Islet of Langerhans (tissue), 1 donor: ENCODE measurements around the gene FAM131A.
"Not testable (repeated sequence)": the region's sequence is repeated elsewhere in the genome, so short reads cannot be mapped to it uniquely, and the experiment has no call there.

Experiments used
- FAIRE-seq: peaks from one replicate; lab custom pipeline; 2011; peaks lifted over from hg19 to GRCh38; lab: Jason Lieb, UNC

Gene FAM131A

DNA sequence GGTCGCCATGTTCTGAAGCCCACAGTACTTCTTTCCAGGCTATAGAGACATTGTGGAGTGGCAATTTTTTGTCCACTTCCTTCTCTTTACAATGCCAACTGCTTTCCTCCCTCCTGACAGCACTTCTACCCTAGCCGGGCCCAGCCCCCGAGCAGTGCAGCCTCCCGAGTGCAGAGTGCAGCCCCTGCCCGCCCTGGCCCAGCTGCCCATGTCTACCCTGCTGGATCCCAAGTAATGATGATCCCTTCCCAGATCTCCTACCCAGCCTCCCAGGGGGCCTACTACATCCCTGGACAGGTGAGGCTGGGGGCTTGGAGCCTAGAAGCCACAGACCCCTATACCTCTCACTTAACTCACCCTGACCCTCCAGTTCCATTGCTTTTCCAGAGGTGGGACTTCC lies 20.2 kb upstream of the FAM131A start:
- no peak for FAIRE-seq

DNA sequence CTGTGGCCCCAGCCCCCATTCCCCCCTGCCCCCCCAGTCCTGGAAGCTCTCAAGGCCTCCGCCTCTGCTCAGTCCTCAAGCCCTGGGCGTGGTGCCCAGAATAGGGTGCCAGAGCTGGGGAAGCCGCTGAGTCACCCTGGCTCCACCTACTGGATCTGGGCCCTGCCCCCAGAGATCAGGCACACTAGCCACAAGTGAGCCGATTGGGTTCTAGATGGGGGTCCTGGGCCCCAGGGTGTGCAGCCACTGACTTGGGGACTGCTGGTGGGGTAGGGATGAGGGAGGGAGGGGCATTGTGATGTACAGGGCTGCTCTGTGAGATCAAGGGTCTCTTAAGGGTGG lies 17.3 kb upstream of the FAM131A start:
- no peak for FAIRE-seq

DNA sequence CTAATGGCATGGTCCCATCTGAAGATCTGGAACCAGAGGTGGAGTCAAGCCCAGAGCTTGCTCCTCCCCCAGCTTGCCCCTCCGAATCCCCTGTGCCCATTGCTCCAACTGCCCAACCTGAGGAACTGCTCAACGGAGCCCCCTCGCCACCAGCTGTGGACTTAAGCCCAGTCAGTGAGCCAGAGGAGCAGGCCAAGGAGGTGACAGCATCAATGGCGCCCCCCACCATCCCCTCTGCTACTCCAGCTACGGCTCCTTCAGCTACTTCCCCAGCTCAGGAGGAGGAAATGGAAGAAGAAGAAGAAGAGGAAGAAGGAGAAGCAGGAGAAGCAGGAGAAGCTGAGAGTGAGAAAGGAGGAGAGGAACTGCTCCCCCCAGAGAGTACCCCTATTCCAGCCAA lies 15.7 kb upstream of the FAM131A start:
- FAIRE-seq, result no peak

DNA sequence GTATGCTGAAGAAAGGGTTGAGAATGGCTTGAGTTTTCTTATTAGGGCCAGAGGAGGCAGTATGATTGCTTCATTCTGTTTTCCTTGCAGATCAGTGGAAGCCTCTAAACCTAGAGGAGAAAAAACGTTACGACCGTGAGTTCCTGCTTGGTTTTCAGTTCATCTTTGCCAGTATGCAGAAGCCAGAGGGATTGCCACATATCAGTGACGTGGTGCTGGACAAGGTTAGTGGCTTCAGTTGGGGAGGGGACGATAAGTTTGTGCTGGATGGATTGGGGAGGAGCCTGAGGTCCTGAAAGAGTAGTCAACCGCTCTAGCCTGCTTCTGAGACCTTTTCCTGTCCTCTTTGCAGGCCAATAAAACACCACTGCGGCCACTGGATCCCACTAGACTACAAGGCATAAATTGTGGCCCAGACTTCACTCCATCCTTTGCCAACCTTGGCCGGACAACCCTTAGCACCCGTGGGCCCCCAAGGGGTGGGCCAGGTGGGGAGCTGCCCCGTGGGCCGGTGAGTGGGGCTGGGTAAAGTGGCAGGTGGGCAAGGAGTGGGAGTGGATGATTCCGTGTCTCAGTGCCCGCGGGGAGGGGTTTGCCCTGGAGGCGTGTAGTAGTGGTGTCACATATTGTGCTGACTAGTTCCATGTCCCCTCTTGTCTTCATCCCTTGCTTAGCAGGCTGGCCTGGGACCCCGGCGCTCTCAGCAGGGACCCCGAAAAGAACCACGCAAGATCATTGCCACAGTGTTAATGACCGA lies 14.5 kb upstream of the FAM131A start:
- no peak for FAIRE-seq

DNA sequence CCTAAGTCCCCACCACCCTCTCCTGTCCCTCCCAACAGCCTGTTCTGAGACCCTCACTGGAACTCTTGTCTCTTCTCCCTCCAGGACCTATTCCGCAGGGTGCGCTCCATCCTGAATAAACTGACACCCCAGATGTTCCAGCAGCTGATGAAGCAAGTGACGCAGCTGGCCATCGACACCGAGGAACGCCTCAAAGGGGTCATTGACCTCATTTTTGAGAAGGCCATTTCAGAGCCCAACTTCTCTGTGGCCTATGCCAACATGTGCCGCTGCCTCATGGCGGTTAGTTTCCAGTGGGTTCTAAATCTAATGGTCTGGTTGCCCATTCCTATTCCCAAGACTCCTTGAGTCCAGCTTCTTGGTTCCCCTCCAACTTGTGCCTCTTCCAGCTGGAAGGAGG lies 13.7 kb upstream of the FAM131A start:
- FAIRE-seq, result no peak

DNA sequence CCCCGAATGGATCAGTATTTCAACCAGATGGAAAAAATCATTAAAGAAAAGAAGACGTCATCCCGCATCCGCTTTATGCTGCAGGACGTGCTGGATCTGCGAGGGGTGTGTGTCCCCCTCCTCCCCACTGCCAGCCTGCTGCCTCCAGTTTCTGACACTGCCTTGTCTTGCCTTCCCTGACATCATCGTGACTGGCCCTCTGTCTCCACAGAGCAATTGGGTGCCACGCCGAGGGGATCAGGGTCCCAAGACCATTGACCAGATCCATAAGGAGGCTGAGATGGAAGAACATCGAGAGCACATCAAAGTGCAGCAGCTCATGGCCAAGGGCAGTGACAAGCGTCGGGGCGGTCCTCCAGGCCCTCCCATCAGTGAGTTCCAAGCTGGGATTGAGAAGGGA lies 12.1 kb upstream of the FAM131A start:
- no peak for FAIRE-seq

DNA sequence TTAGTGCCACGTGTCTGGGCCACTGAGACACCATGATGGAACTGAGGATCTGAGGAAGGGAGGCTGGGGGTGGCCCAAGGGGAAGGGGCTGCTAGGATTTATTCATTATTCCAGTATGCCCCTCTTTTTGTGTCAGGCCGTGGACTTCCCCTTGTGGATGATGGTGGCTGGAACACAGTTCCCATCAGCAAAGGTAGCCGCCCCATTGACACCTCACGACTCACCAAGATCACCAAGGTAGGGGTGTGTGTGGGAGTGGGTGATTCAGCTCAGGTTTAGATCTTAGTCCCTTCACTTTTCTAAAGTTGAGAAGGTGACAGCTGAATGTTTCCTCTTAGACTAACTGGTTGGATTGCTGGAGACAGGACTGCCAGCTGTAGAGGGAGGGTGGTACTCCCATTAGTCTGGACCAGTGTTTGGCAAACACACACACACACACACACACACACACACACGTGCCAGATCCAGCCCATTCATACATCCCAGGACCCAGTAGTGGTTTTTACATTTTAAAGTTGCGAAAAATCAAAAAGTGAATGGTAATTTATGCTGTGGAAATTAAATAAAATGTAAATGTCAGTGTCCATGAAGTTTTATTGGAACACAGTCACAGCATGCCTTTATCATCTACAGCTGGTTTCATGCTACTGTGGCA lies 11.6 kb upstream of the FAM131A start:
- FAIRE-seq, result no peak

DNA sequence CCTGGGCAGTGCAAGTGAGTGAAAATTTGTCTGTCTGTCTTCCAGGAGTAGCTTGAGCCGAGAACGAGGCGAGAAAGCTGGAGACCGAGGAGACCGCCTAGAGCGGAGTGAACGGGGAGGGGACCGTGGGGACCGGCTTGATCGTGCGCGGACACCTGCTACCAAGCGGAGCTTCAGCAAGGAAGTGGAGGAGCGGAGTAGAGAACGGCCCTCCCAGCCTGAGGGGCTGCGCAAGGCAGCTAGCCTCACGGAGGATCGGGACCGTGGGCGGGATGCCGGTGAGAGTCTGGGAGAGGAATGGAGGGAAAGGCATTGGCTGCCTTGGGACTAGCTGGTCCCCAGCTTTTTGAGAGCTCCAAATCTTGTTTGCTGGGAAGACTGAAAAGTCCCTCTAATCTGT lies 10.2 kb upstream of the FAM131A start:
- no peak for FAIRE-seq

DNA sequence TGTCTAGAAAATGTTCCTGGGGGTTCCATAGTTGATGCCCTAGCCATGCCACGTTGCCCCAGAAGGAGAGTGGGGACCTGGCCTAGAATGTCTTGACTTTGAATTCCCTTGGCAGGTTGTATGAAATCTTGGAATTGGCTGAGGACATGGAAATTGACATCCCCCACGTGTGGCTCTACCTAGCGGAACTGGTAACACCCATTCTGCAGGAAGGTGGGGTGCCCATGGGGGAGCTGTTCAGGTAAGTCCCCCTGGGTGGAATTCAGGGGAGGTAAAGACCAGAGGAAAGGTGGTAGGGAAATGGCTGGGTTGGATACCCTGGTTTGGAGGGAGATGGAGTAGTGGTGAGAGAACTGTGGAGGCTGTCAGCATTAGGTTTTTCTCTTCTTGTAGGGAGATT lies 8.9 kb upstream of the FAM131A start:
- no peak for FAIRE-seq

DNA sequence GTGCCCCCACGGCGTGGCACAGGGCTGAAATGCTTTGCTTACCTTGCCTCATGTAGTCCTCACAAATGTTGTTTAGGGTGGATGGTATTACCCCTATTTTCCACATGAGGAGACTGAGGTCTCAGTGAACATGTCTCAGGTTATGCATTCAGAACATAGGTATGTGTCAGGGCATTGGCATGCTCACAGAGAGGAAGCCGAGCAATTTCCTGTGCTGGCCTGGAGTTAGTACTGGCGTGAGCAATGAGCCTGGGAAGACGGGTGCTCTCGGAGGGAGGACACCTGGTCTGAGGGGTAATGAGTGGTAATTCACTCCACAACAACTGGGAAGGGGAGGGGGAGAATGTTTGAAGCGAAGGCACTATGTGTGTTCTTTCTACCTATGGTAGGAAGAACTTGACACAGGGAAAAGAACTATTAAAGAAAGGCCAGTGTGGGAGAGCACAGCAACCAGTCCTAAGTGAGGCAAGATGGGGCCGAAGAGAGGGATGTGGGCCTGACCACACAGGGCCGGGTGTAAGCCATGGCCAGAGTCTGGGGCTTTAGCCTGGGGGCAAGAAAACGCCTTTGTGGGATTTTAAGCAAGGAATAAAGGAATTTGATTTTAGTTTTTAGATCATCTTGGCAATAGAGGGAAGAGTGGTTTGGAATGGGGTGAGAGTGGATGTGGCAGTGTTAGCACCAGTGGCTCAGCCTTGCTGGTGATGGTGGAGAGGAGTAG lies 4.9 kb upstream of the FAM131A start:
- no peak for FAIRE-seq

DNA sequence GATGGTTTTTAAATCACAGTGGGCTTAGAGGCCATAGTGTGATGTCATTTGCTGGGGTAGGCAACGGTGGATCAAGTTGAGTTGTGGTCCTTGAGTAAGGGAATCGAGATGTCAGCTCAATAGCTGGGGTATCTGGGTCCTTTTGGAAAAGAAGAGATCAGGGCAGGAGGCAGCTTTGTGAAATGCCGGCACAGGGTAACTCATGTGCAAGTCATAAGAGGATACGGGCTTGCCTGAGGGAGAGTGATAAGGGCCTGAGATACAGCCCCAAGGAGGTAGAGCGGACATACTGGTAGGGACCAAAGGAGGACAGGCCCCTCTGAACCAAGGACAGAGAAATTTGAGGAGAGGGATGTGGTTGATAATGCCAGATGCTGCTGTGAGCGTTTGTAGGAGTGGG lies 4.2 kb upstream of the FAM131A start:
- no peak for FAIRE-seq

DNA sequence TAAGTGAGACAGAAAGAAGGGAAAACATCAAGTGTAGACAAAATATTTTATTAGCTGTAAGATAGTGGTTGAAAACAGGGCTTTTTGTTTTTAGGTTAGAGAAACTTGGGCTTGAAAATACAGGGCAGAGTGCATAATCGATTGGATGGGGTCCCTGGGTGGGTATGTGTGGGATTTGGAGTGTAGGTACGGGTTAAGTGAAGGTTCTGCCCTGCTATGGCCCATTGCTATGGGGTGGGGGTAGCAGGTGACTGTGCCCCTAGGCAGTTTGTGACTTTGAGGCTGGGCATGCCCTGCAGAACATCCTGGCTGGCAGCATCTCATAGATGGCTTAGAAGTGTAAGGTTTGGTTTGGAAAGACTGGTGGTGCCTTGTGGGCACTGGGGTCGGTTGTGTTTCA lies 3.7 kb upstream of the FAM131A start:
- FAIRE-seq, result no peak

DNA sequence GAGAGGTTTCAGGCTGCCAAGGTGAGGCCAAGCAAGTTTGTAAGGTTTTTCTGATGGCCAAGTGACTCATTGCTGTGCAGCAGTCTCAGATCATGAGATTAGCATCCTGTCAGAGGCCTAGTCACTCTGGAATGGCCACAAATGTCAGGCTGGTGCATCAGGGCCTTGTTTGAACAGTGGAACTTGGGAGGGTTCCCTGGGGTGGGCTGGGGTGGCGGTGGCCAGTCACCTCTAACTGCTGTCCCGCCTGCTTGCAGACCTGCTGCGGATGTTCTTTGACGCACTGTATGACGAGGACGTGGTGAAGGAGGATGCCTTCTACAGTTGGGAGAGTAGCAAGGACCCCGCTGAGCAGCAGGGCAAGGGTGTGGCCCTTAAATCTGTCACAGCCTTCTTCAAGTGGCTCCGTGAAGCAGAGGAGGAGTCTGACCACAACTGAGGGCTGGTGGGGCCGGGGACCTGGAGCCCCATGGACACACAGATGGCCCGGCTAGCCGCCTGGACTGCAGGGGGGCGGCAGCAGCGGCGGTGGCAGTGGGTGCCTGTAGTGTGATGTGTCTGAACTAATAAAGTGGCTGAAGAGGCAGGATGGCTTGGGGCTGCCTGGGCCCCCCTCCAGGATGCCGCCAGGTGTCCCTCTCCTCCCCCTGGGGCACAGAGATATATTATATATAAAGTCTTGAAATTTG lies 2.8 kb upstream of the FAM131A start:
- no peak for FAIRE-seq

DNA sequence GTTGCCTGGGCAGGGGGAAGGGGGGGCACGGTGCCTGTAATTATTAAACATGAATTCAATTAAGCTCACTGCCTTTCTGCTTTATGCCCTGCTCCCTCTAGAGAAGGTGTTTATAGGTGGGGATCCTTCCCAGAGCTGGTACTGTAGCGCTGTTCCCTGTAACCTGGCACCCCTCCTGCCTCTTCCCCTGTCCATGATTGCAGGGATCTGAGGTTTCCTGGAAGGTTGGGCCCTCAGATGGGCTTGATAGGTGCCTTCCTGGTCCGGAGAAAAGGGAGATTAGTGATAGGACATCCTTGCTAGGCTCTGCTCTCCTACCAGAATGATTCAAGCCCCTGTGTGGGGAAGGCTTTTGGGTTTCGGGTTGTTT lies 2.1 kb upstream of the FAM131A start:
- no peak for FAIRE-seq

DNA sequence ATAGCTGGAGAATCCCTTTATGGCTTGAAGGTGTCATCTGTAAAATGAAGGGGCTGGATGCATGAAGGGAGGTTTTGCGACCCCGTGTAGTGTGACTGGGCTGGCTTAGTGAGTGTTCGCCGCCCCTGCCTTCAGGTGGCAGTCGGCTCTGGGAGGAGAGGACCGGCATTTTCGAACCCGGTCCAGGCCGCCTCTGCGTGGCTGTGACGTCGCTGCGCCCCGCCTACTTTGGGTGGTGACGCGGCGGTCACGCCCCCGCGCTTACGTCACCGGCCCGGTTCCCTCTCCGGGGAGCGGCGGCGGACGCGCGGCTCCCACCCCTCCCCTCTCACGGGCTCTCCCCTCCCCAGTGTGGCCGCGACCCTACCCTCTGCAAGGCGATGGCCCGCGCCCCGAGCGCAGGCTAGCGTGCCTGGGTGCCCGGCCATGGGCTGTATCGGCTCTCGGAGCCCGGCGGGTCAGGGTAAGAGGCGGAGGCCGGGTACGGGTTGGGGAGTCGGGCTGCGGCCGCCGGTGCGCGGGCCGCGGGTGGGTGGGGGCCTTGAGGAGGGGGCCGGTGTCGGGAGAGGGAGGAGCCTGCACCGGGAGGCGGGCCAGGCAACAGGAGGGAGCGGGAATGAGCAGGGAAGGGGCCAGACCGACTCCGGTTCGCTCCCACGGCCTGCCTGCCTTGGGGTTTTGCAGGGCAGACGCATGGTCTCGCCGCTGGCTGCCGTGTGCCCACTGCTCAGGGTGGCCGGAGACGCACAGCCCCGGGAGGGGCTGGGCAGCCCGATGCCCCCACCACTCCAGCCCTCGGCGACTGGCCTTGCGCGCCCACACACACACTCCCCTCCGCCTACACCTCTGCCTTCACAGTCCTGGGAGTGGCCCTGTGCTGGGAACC lies 1.5 kb upstream of the FAM131A start:
- FAIRE-seq, result no peak

DNA sequence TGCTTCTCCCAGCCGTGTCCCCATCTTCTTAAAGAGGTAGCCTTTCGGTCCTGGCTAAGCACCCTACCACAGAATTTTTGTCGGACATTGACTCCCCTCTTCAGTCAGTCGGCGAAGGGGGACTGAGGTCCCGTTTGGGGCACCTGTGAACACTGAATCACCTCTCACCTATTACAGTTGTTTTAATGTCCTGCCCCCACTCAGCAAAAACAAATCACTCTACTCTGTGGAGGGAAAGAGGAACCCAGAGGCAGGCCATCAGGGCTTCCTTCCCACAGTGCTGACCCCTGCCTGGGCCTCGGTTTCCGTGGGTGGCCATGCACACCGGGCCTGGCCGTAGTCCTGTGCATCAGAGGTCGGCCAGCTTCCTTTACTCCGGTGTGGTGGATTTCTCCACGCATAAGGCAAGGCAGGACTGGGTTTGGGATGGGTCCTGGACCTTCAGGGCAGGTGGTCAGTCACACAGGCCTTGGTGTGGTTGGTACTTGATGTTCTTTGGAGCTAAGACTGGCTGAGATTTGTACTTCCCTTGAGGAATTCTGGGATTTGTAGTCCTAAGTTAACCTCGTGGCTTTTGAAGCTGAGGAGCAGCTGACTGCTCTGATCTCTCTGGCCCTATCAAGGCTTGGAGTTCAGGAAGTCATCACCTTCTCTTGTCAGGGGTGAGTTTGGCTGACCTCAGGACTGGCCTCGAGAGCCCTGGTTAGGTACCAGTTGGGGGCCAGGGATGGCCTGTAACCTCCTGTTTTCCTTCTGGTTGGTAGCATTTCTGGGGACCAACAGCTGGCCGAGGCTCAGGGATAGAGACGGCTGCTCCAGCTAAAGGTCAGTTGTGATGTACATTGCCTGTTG lies 627 bp upstream of the FAM131A start:
- peak; percentile 53 for FAIRE-seq

DNA sequence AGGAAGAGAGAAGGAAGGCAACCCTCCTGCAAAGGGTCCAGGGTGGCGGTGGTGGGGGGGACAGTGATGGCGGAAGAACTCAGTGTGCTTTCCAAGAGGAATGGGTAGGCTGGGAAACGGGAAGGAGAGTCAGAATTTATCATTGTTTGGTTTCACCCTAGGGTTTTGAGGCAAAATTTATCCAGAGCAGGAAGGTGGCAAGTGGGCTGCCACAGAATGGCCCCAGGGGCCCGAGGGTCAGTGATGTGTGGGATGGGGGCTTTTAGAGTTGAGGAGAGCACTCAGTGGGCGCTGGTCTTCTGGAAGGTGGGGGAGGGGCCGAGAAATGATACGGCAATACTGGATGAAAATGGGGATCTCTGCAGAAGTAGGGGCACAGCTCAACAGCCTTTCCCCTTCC lies 581 bp downstream of the FAM131A start:
- no peak for FAIRE-seq

DNA sequence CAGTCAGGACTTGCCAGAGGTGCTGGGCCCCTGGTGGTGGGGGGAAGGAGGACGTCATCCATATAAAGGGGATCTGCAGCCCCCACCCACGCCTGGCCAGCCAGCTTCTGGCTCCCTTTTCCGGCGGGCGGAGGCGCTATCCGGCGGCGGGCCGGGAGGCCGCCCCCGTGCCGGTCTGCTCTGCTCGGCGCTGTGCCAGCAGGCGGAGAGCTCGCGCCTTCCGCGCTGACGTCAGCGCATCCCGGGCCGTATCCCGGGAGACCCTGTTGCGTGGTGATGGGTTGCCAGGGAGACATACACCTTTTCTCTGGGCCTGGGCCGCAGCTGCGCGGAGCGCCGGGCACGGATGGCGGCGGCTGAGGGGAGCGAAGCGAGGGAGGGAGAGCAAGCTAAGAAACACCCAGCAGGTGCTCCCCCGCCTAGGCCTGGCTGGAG lies 1.1 kb downstream of the FAM131A start:
- FAIRE-seq, result no peak

DNA sequence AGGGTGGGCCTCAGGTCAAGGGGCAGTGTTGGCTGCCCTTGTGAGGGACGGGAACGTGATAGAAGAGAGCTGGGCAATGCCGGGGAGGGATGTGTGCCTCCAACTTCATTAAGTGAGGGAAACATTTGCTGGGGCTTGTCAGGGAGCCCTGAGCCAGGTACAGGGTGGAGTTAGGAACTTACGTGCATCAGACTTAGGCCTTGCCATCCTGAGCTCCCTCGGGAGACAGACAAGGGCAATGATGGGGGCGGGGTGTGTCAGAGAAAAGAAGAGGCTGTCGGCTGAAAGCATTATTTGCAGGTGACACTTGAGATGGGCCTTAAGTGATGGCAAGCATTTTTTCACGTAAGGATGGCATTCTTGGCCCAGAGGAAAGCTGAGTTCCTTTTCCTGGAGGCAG lies 1.6 kb downstream of the FAM131A start:
- no peak for FAIRE-seq

DNA sequence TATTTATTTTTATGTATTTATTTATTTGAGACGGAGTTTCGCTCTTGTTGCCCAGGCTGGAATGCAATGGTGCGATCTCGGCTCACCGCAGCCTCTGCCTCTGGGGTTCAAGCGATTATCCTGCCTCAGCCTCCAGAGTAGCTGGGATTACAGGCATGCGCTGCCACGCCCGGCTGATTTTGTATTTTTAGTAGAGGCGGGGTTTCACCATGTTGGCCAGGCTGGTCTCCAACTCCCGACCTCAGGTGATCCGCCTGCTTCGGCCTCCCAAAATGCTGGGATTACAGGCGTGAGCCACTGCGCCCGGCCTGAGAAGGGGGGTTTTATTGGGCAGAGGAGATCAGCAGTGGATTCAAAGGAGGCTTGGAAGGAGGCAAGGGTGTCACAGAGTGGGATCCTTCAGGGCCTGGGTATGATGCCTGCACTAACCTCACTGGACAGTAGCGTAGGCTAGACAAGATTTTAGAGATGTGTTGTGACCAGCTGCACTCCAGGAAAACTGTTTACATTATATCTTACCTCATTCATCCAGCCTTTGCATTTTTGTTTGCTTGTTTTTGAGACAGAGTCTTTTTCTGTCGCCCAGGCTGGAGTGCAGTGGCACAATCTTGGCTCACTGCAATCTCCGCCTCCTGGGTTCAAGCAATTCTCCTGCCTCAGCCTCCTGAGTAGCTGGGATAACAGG lies 2.2 kb downstream of the FAM131A start:
- FAIRE-seq, result not testable (repeated sequence)

DNA sequence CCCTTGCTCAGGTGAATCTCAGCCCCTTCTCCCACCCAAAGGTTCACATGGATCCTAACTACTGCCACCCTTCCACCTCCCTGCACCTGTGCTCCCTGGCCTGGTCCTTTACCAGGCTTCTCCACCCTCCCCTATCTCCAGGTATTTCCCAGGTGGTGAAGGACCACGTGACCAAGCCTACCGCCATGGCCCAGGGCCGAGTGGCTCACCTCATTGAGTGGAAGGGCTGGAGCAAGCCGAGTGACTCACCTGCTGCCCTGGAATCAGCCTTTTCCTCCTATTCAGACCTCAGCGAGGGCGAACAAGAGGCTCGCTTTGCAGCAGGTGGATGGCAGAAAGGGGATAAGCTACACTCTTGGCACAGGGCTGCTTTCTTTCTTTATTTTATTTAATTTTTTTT lies 4.5 kb downstream of the FAM131A start:
- FAIRE-seq, result no peak
